ENCODE data around the gene TEDC1.

Gene TEDC1

DNA sequence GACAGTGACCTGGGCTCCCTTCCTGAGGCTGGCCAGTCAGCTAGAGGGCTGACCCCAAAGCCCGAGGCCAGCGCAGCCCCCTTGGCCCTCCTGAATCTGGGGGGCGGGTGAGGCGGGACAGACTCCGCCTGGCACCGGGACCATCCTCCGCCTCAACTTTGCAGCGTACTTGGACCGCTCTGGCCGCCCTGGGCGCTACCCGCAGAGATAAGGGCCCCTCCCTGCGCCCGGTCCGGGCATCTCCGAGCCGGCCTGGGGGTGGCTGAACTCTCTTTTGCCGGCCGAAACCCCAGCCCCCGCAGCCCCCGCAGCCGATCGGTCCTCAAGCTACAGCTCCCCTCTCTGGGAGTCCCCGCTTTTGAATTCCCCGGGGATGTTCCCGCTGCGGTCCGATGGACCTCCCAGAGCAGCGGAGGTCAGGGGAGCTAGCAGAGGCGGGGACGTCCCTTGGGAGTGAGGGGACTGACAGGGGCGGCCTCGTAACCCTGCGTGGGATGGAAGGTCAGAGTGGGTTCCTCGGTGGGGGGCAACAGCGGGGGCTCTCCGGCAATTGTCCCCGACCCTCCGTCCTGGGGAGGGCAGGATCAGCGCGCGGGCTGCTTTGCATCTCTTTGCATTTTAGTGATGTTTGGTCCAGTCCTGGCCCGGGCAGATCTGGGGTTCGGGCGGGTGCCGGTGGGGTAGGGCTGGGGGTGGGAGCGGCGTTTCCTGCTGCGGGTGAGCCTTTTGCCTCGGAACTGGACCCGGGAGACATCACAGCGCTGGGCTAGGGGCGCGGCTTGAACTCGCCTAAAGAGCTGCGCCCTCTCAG lies 4.7 kb upstream of the TEDC1 start, which contains the start of gene CRIP1:
CRIP1 (plus strand) TSS at position 724 of the 811 bp plus-strand sequence. CDS start 374 bp downstream, outside the sequence.
- DNase-seq = no peak

- DNase-seq = no peak
These were observed 4.0 kb upstream of the TEDC1 start for GRCh38 chr14:105486974-105487448.

DNA sequence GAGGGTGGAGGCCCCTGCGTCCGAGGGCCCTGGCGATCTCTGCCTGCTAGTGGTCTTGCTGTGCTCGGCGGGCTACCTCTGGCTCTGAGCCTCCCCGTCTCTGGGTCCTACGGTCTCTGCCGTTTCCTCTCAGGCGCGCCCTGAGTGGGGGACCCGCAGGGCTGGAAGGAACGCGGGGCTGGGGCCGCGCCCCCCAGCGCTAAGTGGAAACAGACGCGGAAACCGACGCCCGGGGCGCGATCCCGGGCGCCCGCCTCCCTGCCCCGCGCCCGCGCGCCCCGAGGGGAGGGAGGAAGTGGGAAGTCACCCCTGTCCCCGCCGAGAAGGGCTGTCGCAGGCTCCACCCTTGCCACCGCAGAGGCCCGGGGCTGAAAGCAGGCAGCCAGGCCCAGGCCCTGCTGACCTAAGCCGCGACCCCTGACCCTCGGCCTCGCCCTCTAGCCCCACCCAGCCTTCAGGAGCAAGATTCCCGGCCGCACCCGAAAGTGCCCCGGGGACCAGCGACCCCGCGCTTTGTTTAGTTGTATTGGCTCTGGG lies 3.5 kb upstream of the TEDC1 start:
- DNase-seq = no peak

- no peak for DNase-seq
These were observed 2.9 kb upstream of the TEDC1 start for GRCh38 chr14:105487986-105488777.

DNA sequence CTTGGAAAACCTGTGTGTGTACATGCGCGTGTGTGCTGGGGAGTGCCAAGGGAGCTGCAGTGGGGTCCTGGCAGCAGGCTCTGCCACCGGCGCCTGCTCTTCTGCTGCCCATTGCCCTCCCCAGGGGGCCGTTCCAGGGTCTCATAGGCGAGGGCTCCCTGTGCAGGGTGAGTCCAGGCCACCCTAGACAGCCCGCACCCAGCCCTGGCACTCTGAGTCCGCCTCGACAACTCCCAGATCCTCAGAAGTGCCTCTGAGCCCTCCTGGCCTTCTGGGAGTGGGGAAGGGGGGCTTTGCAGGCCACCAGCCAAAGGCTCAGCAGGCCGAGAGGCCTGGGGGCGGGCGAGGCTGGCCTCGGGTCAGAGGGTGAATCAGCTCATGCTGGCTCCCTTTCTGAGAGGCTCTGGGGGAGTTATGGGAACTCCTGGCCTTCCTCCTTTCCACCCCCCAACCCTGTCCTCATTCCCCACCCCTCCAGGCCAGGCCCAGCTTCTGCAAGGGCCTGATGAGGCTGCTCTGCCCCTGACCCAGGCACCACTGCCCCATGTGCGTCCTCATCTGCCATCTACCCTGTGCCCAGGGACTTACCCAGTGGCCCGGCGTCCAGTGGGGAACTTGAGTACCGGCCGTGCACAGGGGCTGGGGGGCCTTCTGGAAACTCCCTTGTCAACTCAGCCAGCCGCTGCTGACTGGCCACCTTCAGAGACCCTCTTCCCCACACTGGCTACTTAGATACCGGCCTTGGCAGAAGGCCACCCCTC lies 2.1 kb upstream of the TEDC1 start:
- DNase-seq = no peak

DNA sequence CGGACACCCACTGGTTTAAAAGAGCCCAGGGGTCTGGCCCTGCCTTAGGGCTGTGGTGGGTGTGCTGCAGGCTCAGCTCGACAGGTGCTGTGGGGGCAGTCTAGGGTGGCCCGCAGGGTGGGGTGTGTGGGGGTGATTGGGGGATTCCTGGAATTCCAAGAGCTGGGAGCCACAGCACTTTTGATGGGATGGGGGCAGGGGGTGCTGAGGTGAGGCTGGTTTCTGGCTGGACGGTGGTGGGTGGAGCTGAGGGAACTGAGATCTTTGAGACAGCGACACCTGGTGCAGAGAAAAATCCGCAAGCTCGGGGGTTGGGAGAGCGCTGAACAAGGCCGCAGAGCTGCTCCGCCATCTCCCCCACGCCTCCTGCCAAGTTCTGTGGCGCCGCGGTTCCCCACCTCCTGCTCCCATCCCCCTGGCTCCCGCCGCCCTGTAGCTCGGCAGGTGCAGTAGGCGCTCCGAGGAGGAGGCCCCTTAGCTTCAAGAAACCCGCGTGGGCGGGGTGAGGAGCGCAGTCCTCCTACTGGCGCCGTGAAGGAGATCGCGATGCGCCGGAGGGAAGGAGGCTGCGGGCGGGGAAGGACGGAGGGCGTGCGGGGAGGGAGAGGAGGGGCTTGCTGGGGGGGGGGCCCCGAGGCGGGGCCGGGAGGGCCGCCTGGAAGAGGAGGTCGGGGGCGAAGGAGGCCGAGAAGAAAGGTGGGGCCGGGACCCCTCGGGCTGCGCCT lies 1.3 kb upstream of the TEDC1 start:
- DNase-seq = peak; percentile 87 to 92

- no peak for DNase-seq
These were observed 827 bp upstream of the TEDC1 start for GRCh38 chr14:105490267-105490571.

GRCh38 chr14:105491366-105491973 lies 424 bp downstream of the TEDC1 start:
- DNase-seq = peak; percentile 51 to 67

GRCh38 chr14:105492031-105492970 lies 1.3 kb downstream of the TEDC1 start:
- no peak for DNase-seq

- no peak for DNase-seq
These were observed 2.2 kb downstream of the TEDC1 start for GRCh38 chr14:105492971-105493871.

GRCh38 chr14:105493921-105494605 lies 3.0 kb downstream of the TEDC1 start:
- no peak for DNase-seq

DNA sequence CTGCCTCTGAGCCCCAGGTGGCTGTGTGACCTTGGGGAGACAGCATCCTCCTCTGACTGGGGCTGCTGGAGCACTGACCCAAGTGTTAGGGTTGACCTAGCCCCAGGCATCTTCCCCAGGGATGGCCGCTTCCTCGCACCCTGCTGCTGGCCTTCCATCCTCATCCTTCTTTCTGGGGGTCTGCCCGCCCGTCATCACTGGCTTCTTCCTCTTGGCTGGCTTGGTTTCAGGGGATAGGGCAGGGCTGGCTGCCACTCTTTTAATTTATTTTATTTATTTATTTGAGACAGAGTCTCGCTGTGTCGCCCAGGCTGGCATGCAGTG lies 3.5 kb downstream of the TEDC1 start:
- DNase-seq = no peak

DNA sequence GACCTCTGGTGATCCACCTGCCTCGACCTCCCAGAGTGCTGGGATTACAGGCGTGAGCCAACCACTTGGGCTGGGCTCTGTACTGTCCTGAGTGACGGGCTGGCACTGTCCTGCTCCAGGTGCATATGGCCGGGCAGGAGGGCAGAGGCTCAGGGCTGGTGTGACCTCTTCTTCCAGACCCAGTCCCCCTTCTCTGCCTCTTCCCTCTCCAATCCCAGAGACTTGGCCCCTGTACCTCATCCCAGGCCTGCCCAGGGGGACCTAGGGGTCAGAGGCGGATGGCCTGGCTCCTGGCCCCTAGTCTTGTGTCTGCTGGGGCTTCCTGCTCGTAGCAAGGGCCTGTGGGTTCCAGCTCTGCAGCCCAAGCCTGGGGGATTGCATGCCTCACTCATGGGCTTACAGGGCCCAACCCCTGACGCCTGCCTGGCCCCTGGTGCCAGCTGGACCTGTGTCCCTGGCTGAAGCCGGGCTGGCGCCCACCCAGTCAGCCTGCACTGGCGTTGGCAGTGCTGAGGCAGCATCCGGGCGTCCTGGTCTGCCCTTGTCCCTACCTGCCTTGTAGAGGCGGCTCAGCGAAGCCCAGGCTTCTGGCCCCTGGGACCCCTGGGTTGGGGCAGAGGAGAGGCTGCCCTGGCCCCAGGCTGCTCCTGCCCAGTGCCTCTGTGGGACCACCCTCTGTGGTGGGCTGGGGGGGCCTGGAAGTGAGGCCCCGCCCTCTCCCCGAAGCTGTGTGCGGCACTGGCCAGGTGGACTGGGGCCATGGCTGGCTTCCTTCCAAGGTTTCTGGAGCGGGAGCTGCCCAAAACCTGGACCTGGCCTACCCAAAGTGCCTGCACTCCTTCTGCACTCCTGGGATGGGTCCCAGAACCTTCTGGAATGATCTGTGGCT lies 4.3 kb downstream of the TEDC1 start:
- no peak for DNase-seq

DNA sequence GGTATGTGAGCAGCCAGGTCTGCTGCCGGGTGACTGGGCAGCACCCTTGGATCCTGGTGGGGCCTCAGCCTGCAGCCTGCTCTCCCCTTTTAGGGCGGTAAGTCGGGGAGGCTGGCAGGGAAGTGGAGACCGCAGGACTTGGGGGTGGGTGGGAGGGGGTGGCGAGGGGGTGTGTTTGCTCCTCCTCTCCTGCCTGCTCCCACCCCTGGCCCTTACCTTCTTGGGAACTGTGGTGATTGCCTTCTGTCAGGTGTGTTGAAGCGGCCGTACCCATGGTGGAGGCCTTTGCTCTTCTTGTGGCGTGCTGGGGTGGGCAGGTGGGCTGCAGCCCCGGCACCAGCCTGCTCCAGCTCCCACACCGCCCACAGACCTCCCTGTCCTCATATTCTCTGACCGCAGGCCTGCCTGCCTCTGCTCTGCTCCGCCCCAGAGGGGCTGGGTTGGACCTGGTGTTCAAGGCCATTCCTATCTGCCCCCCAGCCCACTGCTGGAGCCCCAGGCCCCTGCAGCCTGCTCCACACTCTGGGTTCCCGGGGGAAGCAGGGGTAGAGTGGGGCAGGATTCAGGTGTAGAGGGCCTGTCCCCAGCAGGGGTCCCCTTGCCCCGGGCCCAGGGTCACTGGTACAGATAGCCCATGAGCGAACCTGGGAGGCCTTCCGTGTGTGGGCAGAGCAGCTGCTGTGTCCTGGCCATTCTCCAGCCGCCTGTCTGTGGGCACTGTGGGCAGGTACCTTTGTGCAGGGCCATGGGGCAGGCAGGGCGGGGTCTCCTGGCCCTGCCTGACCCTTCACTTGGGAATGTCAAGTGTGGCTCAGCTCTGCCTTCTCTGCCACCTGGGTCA lies 5.2 kb downstream of the TEDC1 start:
- DNase-seq = no peak

- no peak for DNase-seq
These were observed 6.0 kb downstream of the TEDC1 start for GRCh38 chr14:105496831-105497591.

Data from NCI-H2081 (cell line).